Heart left ventricle (tissue), 16 donors: ENCODE measurements around the gene SMO. TPM values are rescaled to one million over a fixed set of nuclear protein-coding genes. Genes with fewer than 3 reads are reported as not detected.
"Not testable (repeated sequence)": the region's sequence is repeated elsewhere in the genome, so short reads cannot be mapped to it uniquely, and the experiment has no call there.

Experiments
- ATAC-seq, 4 donors: fragments of 200-7000 bp; cut with Tn5 transposase; one replicate each; pipeline ENCODE4 v1.9.1; 2020 to 2022; ENCODE audit warnings: moderate library complexity in 4 of 4, mild to moderate bottlenecking in 3 of 4, moderate number of reproducible peaks in 1 of 4
- DNase-seq, 5 donors: peaks; one replicate each; pipeline ENCODE4 v3.0.0-alpha.2; 2020
- H3K27ac ChIP-seq, 12 donors: fragments of 200-600 bp; sonication (generic) in 4 of 12; one replicate each; pipeline versions ENCODE4 v1.5.0 to v1.8.0; 2016 to 2022; ENCODE audit warnings: mild to moderate bottlenecking in 2 of 12
- H3K27me3 ChIP-seq, 9 donors: fragments of 200-600 bp; sonication (generic) in 2 of 9; one replicate each; pipeline versions ENCODE4 v1.5.1 to v1.8.0; 2016 to 2022; ENCODE audit warnings: mild to moderate bottlenecking in 3 of 9
- H3K36me3 ChIP-seq, 9 donors: fragments of 200-600 bp; sonication (generic) in 2 of 9; one replicate each; pipeline versions ENCODE4 v1.5.0 to v1.8.0; 2018 to 2022; ENCODE audit warnings: mild to moderate bottlenecking in 2 of 9
- H3K4me1 ChIP-seq, 12 donors: fragments of 200-600 bp; sonication (generic) in 4 of 12; one replicate each; pipeline versions ENCODE4 v1.5.0 to v1.8.0; 2016 to 2022; ENCODE audit warnings: mild to moderate bottlenecking in 3 of 12
- H3K4me3 ChIP-seq, 12 donors: fragments of 200-600 bp; sonication (generic) in 4 of 12; one replicate each; pipeline versions ENCODE4 v1.5.0 to v1.8.0; 2017 to 2022; ENCODE audit warnings: mild to moderate bottlenecking in 9 of 12, moderate library complexity in 4 of 12
- H3K9me3 ChIP-seq, 12 donors: fragments of 200-600 bp; sonication (generic) in 4 of 12; one replicate each; pipeline versions ENCODE4 v1.5.0 to v1.8.0; 2016 to 2022; ENCODE audit warnings: mild to moderate bottlenecking in 1 of 12
- POLR2A ChIP-seq, 2 donors: fragments of 450-650 bp; IDR thresholded peaks; one replicate each; pipeline ENCODE4 v1.6.1; 2017; ENCODE audit warnings: antibody characterized with exemption in 2 of 2, mild to moderate bottlenecking in 2 of 2, moderate library complexity in 2 of 2
- WGBS, 4 donors: extraction: QIAGEN DNeasy Blood & Tissue Kit in 2 of 4; methylation state at CpG; one replicate each; pipeline versions ENCODE4 v1.1.5 to v1.1.7; 2013 to 2018; 5-methylcytosine and 5-hydroxymethylcytosine counted together
- intact Hi-C, 10 donors: fragments of 100-400 bp; cut with DNase I; formaldehyde crosslinking; loops; one replicate each; pipeline versions ENCODE4 v1.11.1 to v1.14.2; 2022
- polyA plus RNA-seq, 2 donors: library from polyadenylated mRNA; stranded (reverse); fragments of 200-250 nt; gene quantifications; one replicate each; pipeline ENCODE4 v1.2.3, GENCODE V29; 2013
- total RNA-seq, 9 donors: library from RNA; depleted of rRNA in 2 of 9; stranded (reverse); fragments of >200 nt in 2 of 9; fragmentation: NEBNext Ultra II Directional in 3 of 9; extraction: Animal tissue kit (Norgen Biotek cat#: 25700) in 3 of 9; gene quantifications; one replicate each; pipeline versions ENCODE4 v1.1.0 to v1.2.4, GENCODE V29; 2016 to 2023
- TF ChIP-seq, protein P1 (sequence below), 12 donors: fragments of 200-600 bp; sonication (generic) in 4 of 12; IDR thresholded peaks; one replicate each; pipeline versions ENCODE4 v1.5.0 to v1.8.0; 2018 to 2022; ENCODE audit warnings: antibody characterized with exemption in 12 of 12, mild to moderate bottlenecking in 5 of 12
- donor health status: ischemic (EF 13 %, LVEDD 7.1; RV severe dilation, severe dysfunction).
- donor health status: healthy with polysubstance abuse.
- donor health status: DM: no; HTN: yes; CAD: no.
- donor health status: DM: no; HTN: no; CAD: no.
- donor health status: ischemic (EF 25% LVEDD 6.9; RV normal size, moderate dysfunction).
- donor health status: ischemic (EF 25% LVEDD 5.7; RV mildly dilated, moderate dysfunction).
- donor health status: healthy.
- donor health status: DM: yes; HTN: yes; CAD: no.
- donor health status: ischemic (EF 35%, LVEDD 5.7; RV mildly dilated, moderate dysfunction).
- donor health status: nonischemic (EF 11% LVEDD 7.7; RV severe dilation, severe dysfunction).
- donor health status: DM: yes; HTN: yes; CAD: no.
- donor health status: PGD.
- donor health status: ischemic (EF 29% LVEDD 5.4; RV normal size, mild dysfunction).
- donor health status: nonischemic (EF 23%, LVEDD 6.1; RV moderate dilation, normal function).

The SMO gene
- total and polyA plus RNA-seq, 11 donors = 1.7 to 7.3 (median 3.9) TPM

DNA sequence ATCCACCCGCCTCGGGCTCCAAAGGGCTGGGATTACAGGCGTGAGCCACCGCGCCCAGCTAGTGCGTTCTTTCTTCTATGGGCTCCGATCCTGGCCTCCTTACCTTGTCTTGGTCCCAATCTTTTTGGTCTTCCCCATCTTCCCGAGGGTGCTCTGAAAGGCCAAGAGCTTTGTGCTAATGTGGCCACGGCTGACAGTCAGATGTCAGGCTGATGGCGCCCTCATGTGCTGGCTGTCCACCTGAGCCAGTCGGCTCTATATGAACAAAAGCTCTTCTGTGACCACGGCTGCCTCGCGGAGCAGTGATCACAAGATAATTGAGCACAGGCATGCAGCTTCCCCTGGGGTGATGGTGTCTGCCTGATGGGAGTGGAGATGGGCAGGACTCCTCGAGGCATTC lies 25.4 kb downstream of the SMO start:
- WGBS, 4 donors = 60 to 65% (median 62%) methylated on average over 14 to 15 of the region's 15 CpGs
- TF ChIP-seq, protein P1, sequence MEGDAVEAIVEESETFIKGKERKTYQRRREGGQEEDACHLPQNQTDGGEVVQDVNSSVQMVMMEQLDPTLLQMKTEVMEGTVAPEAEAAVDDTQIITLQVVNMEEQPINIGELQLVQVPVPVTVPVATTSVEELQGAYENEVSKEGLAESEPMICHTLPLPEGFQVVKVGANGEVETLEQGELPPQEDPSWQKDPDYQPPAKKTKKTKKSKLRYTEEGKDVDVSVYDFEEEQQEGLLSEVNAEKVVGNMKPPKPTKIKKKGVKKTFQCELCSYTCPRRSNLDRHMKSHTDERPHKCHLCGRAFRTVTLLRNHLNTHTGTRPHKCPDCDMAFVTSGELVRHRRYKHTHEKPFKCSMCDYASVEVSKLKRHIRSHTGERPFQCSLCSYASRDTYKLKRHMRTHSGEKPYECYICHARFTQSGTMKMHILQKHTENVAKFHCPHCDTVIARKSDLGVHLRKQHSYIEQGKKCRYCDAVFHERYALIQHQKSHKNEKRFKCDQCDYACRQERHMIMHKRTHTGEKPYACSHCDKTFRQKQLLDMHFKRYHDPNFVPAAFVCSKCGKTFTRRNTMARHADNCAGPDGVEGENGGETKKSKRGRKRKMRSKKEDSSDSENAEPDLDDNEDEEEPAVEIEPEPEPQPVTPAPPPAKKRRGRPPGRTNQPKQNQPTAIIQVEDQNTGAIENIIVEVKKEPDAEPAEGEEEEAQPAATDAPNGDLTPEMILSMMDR (IDR thresholded peaks at IDR 0.05) = no peak
- no peak for TF ChIP-seq POLR2A (IDR thresholded peaks at IDR 0.05)
- no peak for DNase-seq
- intact Hi-C loops = loop anchor here in 4 of 10 donors (5.0 to 10.0 kb wide), 6 partner anchors 47 to 611 kb away; no protein-coding TSS in a partner anchor
- H3K4me1 ChIP-seq = peaks cover 0 to 6% (median 0%) of the 10 kb centered on the region in 12 donors
- H3K4me3 ChIP-seq = no peak overlapping the region
- H3K36me3 ChIP-seq = peaks cover 0 to 22% (median 0%) of the 10 kb centered on the region in 9 donors
- H3K27me3 ChIP-seq = peaks cover 0 to 6% (median 0%) of the 10 kb centered on the region in 9 donors
- ATAC-seq = no peak
- H3K9me3 ChIP-seq = no peaks in the 10 kb centered on the region
- H3K27ac ChIP-seq = no peak overlapping the region

DNA sequence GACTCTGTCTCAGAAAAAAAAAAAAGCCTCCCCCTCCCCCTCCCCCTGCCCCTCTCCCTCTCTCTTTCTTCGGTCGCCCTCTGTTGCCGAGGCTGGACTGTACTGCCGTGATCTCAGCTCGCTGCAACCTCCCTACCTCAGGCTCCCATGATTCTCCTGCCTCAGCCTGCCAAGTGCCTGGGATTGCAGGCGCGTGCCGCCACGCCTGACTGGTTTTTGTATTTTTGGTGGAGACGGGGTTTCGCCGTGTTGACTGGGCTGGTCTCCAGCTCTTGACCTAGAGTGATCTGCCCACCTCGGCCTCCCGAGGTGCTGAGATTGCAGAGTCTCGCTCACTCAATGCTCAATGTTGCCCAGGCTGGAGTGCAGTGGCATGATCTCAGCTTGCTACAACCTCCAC lies 27.3 kb downstream of the SMO start:
- peaks cover 0 to 15% (median 0%) of the 10 kb centered on the region in 9 donors for H3K36me3 ChIP-seq
- not testable (repeated sequence) for H3K4me1 ChIP-seq, H3K27me3 ChIP-seq, ATAC-seq, H3K9me3 ChIP-seq, H3K4me3 ChIP-seq, DNase-seq, H3K27ac ChIP-seq
- WGBS, 4 donors = 93 to 99% (median 95%) methylated on average over 13 to 15 of the region's 15 CpGs
- intact Hi-C loops = loop anchor here in 7 of 10 donors (5.0 to 10.0 kb wide), 5 partner anchors 82 to 609 kb away; no protein-coding TSS in a partner anchor

DNA sequence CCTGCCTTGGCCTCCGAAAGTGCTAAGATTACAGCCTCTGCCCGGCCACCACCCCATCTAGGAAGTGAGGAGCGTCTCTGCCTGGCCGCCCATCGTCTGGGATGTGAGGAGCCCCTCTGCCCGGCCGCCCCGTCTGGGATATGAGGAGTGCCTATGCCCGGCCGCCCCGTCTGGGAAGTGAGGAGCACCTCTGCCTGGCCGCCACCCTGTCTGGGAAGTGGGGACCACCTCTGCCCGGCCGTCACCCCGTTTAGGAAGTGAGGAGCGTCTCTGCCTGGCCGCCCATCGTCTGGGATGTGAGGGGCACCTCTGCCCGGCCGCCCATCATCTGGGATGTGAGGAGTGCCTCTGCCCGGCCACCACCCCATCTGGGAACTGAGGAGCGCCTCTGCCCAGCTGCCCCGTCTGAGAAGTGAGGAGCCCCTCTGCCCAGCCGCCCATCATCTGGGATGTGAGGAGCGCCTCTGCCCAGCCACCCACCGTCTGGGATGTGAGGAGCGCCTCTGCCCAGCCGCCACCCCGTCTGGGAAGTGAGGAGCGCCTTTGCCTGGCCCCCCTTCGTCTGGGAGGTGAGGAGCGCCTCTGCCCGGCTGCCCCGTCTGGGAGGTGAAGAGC lies 27.8 kb downstream of the SMO start:
- 94 to 97% (median 96%) methylated on average over 23 to 34 of the region's 34 CpGs for WGBS, 4 donors
- H3K27ac ChIP-seq = not testable (repeated sequence)
- intact Hi-C loops = loop anchor here in 7 of 10 donors (5.0 to 10.0 kb wide), 5 partner anchors 81 to 609 kb away; no protein-coding TSS in a partner anchor

DNA sequence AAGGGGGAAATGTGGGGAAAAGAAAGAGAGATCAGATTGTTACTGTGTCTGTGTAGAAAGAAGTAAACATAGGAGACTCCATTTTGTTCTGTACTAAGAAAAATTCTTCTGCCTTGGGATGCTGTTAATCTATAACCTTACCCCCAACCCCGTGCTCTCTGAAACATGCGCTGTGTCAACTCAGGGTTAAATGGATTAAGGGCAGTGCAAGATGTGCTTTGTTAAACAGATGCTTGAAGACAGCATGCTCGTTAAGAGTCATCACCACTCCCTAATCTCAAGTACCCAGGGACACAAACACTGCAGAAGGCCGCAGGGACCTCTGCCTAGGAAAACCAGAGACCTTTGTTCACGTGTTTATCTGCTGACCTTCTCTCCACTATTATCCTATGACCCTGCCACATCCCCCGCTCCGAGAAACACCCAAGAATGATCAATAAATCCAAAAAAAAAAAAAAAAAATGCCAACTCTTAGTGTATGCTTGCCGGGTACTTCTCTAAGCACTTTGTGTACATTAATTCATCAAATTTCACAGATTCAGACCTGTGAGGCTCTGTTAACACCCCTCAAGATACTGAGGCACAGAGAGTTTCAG lies 28.5 kb downstream of the SMO start:
- DNase-seq, H3K4me3 ChIP-seq, H3K27ac ChIP-seq, ATAC-seq, H3K27me3 ChIP-seq, H3K9me3 ChIP-seq, H3K36me3 ChIP-seq, H3K4me1 ChIP-seq: not testable (repeated sequence)
- intact Hi-C loops = loop anchor here in 7 of 10 donors (5.0 to 10.0 kb wide), 5 partner anchors 80 to 608 kb away; no protein-coding TSS in a partner anchor
- 63 to 76% (median 72%) methylated on average over 8 of the region's 8 CpGs for WGBS, 4 donors

More for the DNA sequence above, 27.8 kb downstream of the SMO start:
- peaks cover 0 to 12% (median 0%) of the 10 kb centered on the region in 9 donors for H3K36me3 ChIP-seq
- not testable (repeated sequence) for H3K4me1 ChIP-seq, ATAC-seq, DNase-seq, H3K9me3 ChIP-seq, H3K4me3 ChIP-seq, H3K27me3 ChIP-seq

DNA sequence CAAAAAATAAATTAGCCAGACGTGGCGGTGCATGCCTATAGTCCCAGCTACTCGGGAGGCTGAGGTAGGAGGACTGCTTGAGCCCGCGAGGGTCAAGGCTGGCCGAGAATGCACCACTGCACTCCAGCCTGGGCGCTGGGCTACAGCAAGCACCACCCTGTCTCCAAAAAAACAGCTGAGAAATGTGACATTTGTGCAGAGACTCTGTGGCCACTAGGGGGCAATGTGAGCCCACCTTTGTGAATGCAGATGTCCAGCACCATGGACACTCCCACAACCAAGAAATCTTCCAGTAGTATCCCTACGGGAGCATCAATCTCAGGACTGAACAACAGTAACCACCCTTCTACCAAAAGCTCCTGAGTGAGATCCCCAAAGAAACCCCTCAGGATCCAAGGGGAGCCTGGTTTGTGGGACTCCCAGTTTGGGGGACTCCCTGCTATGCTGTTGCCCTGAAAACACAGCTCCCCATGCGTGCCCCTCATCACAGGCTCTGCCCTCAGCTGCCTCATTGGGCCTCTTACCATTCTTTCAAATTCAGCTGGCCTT lies 30.2 kb downstream of the SMO start:
- H3K27ac ChIP-seq = no peak overlapping the region
- peak; percentile 81 to 92 (median 90) for ATAC-seq
- H3K36me3 ChIP-seq = no peaks in the 10 kb centered on the region
- TF ChIP-seq POLR2A (IDR thresholded peaks at IDR 0.05) = no peak
- TF ChIP-seq, protein P1 (IDR thresholded peaks at IDR 0.05) = peak; percentile 81 to 96 (median 92)
- peak; percentile 81 to 92 (median 84) for DNase-seq
- H3K27me3 ChIP-seq = peaks cover 0 to 6% (median 0%) of the 10 kb centered on the region in 9 donors
- H3K4me1 ChIP-seq = peaks cover 0 to 16% (median 0%) of the 10 kb centered on the region in 12 donors
- intact Hi-C loops = loop anchor here in 9 of 10 donors (1.0 to 10.0 kb wide), 11 partner anchors 78 to 606 kb away; no protein-coding TSS in a partner anchor
- WGBS, 4 donors = 13 to 17% (median 14%) methylated on average over 8 to 9 of the region's 9 CpGs
- H3K4me3 ChIP-seq = no peak overlapping the region
- H3K9me3 ChIP-seq = no peaks in the 10 kb centered on the region

DNA sequence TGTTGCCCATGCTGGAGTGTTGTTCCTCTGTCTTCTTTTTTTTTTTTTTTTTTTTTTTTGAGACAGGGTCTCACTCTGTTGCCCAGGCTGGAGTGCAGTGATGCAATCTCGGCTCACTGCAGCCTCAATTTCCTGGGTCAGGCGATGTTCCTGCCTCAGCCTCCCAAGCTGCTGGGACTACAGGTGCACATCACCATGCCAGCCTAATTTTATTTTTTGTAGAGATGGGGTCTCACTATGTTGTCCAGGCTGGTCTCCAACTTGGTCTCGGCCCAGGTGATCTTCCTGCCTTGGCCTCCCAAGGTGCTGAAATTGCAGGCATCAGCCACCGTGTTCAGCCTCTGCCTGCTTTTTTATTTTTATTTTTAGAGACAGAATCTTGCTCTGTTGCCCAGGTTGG lies 30.7 kb downstream of the SMO start:
- not testable (repeated sequence) for H3K9me3 ChIP-seq, ATAC-seq, H3K27ac ChIP-seq, H3K27me3 ChIP-seq, H3K4me3 ChIP-seq, DNase-seq, H3K36me3 ChIP-seq
- peaks cover 0 to 21% (median 4%) of the 10 kb centered on the region in 12 donors for H3K4me1 ChIP-seq
- intact Hi-C loops = loop anchor here in 8 of 10 donors (2.0 to 10.0 kb wide), 8 partner anchors 78 to 606 kb away; no protein-coding TSS in a partner anchor
- WGBS, 4 donors = 87 to 94% (median 88%) methylated on average over 4 of the region's 4 CpGs
